Measurements from ENCODE around the gene SLC31A1. TPM values are rescaled to one million over a fixed set of nuclear protein-coding genes. Genes with fewer than 3 reads are reported as not detected.

The SLC31A1 gene
- total RNA-seq, 1 experiment from 2014 or later, result 64.9 TPM

GRCh38 chr9:113177251-113177650 is 44.1 kb upstream of the SLC31A1 start:
- Mint-ChIP-seq H3K4me1 (ENCODE audit: low read depth, unreplicated experiment) (no peaks in the 10 kb centered on the region), H3K9me3 (ENCODE audit: unreplicated experiment) (no peaks in the 10 kb centered on the region), H3K36me3 (ENCODE audit: insufficient read depth, unreplicated experiment) (peaks cover 55% of the 10 kb centered on the region), H3K4me3 (ENCODE audit: unreplicated experiment) (no peak overlapping the region), H3K27me3 (ENCODE audit: insufficient read depth, unreplicated experiment) (no peaks in the 10 kb centered on the region), H3K27ac (ENCODE audit: unreplicated experiment) (no peak overlapping the region)
- Histone ChIP-seq H3K4me1 (no peaks in the 10 kb centered on the region), H3K9me3 (no peaks in the 10 kb centered on the region; the same call in 1 of the 2 replicates), H3K27me3 (replicated peaks; ENCODE audit: control insufficient read depth, insufficient read depth, low read length) (no peaks in the 10 kb centered on the region), H3K36me3 (ENCODE audit: control insufficient read depth, insufficient read depth, low read length) (peaks cover 2% of the 10 kb centered on the region; the same call in 1 of the 2 replicates), H3K4me3 (ENCODE audit: low read depth, low read length) (no peak overlapping the region)
- no peak for DNase-seq
- TF ChIP-seq CTCF (IDR thresholded peaks at IDR 0.05; ENCODE audit: insufficient read depth in 1 of 2, low read depth in 1 of 2, low read length in 1 of 2, severe bottlenecking in 1 of 2, unreplicated experiment in 1 of 2), result no peak
- no TSS peak for BruUV-seq (replicated peaks)
- ChIA-PET CTCF (interaction anchor here (1.0 kb wide), 1 partner anchor 44 kb away, joined by 3 read pairs; the partner anchor contains the start of genes FKBP15 and SLC31A1), POLR2A (no interaction called here)
- intact Hi-C loops (cut with micrococcal nuclease; ENCODE audit: unreplicated experiment), result no loop called here

- no peak for TF ChIP-seq CTCF (IDR thresholded peaks at IDR 0.05; ENCODE audit: insufficient read depth in 1 of 2, low read depth in 1 of 2, low read length in 1 of 2, severe bottlenecking in 1 of 2, unreplicated experiment in 1 of 2)
- Histone ChIP-seq H3K9me3 (no peaks in the 10 kb centered on the region; the same call in 1 of the 2 replicates), H3K4me3 (ENCODE audit: low read depth, low read length) (no peak overlapping the region), H3K27me3 (replicated peaks; ENCODE audit: control insufficient read depth, insufficient read depth, low read length) (no peaks in the 10 kb centered on the region), H3K36me3 (ENCODE audit: control insufficient read depth, insufficient read depth, low read length) (peaks cover 3% of the 10 kb centered on the region), H3K4me1 (no peaks in the 10 kb centered on the region)
- CTCF ChIA-PET, result no interaction called here
- Mint-ChIP-seq H3K27ac (ENCODE audit: unreplicated experiment) (no peak overlapping the region), H3K4me1 (ENCODE audit: low read depth, unreplicated experiment) (no peaks in the 10 kb centered on the region), H3K4me3 (ENCODE audit: unreplicated experiment) (no peak overlapping the region), H3K27me3 (ENCODE audit: insufficient read depth, unreplicated experiment) (no peaks in the 10 kb centered on the region), H3K9me3 (ENCODE audit: unreplicated experiment) (no peaks in the 10 kb centered on the region), H3K36me3 (ENCODE audit: insufficient read depth, unreplicated experiment) (peaks cover 52% of the 10 kb centered on the region)
- intact Hi-C loops (cut with micrococcal nuclease; ENCODE audit: unreplicated experiment), result no loop called here
- no TSS peak for BruUV-seq (replicated peaks)
- no peak for DNase-seq
- POLR2A ChIA-PET, result no interaction called here
Observed at GRCh38 chr9:113178087-113178486, 43.3 kb upstream of the SLC31A1 start.

GRCh38 chr9:113179839-113180238 is 41.5 kb upstream of the SLC31A1 start:
- Histone ChIP-seq H3K36me3 (ENCODE audit: control insufficient read depth, insufficient read depth, low read length) (peaks cover 3% of the 10 kb centered on the region), H3K4me3 (ENCODE audit: low read depth, low read length) (no peak overlapping the region), H3K4me1 (no peaks in the 10 kb centered on the region), H3K9me3 (no peaks in the 10 kb centered on the region; the same call in 1 of the 2 replicates), H3K27me3 (replicated peaks; ENCODE audit: control insufficient read depth, insufficient read depth, low read length) (no peaks in the 10 kb centered on the region)
- TF ChIP-seq CTCF (IDR thresholded peaks at IDR 0.05; ENCODE audit: insufficient read depth in 1 of 2, low read depth in 1 of 2, low read length in 1 of 2, severe bottlenecking in 1 of 2, unreplicated experiment in 1 of 2), result no peak
- intact Hi-C loops (cut with micrococcal nuclease; ENCODE audit: unreplicated experiment), result no loop called here
- no TSS peak for BruUV-seq (replicated peaks)
- Mint-ChIP-seq H3K36me3 (ENCODE audit: insufficient read depth, unreplicated experiment) (peaks cover 41% of the 10 kb centered on the region), H3K4me3 (ENCODE audit: unreplicated experiment) (no peak overlapping the region), H3K9me3 (ENCODE audit: unreplicated experiment) (no peaks in the 10 kb centered on the region), H3K4me1 (ENCODE audit: low read depth, unreplicated experiment) (no peaks in the 10 kb centered on the region), H3K27ac (ENCODE audit: unreplicated experiment) (no peak overlapping the region), H3K27me3 (ENCODE audit: insufficient read depth, unreplicated experiment) (no peaks in the 10 kb centered on the region)
- POLR2A ChIA-PET, result no interaction called here
- no peak for DNase-seq
- CTCF ChIA-PET, result no interaction called here
